Activated T-cell treated with anti-CD3 and anti-CD28 coated beads, Interleukin-2, amount 50 U/mL, for 72 hours (primary cell): Measurements from ENCODE around the gene EXOSC3. TPM values are rescaled to one million over a fixed set of nuclear protein-coding genes. Genes with fewer than 3 reads are reported as not detected.
"Not testable (repeated sequence)": the region's sequence is repeated elsewhere in the genome, so short reads cannot be mapped to it uniquely, and the experiment has no call there.

Source experiments
- ATAC-seq, 2 donors: fragments of 150-1000 bp; cut with Tn5 transposase; replicated peaks in 1 of 2; 2 replicates each; pipeline ENCODE4 v1.10.0; 2021; ENCODE audit warnings: moderate library complexity in 2 of 2, mild to moderate bottlenecking in 1 of 2
- DNase-seq, 2 donors: peaks; one replicate each; pipeline ENCODE4 v3.0.0; 2021 to 2022; ENCODE audit warnings: mixed read lengths in 1 of 2
- H3K27ac Mint-ChIP-seq: one replicate; pipeline ENCODE4 v1.8.0; 2022; ENCODE audit warnings: mild to moderate bottlenecking, moderate library complexity, mixed read lengths
- H3K27me3 Mint-ChIP-seq: one replicate; pipeline ENCODE4 v1.8.0; 2022; ENCODE audit warnings: low read depth, mixed read lengths
- H3K36me3 Mint-ChIP-seq, 2 donors: one replicate each; pipeline ENCODE4 v1.8.0; 2022; ENCODE audit warnings: mixed read lengths in 2 of 2, mild to moderate bottlenecking in 1 of 2; ENCODE audit not compliant: insufficient read depth in 2 of 2
- H3K4me1 Mint-ChIP-seq: one replicate; pipeline ENCODE4 v1.8.0; 2022; ENCODE audit warnings: low read depth, mixed read lengths
- H3K4me3 Mint-ChIP-seq, 2 donors: one replicate each; pipeline ENCODE4 v1.8.0; 2022; ENCODE audit warnings: mild to moderate bottlenecking in 2 of 2, mixed read lengths in 2 of 2, moderate library complexity in 2 of 2
- H3K9me3 Mint-ChIP-seq, 2 donors: one replicate each; pipeline ENCODE4 v1.8.0; 2022; ENCODE audit warnings: mixed read lengths in 2 of 2
- total RNA-seq, 2 donors: library from RNA; stranded (reverse); gene quantifications; one replicate each; pipeline ENCODE4 v1.2.3, GENCODE V29; 2022

The EXOSC3 gene
- total RNA-seq, 2 donors from 2014 or later: 60.2 to 72.0 TPM

DNA sequence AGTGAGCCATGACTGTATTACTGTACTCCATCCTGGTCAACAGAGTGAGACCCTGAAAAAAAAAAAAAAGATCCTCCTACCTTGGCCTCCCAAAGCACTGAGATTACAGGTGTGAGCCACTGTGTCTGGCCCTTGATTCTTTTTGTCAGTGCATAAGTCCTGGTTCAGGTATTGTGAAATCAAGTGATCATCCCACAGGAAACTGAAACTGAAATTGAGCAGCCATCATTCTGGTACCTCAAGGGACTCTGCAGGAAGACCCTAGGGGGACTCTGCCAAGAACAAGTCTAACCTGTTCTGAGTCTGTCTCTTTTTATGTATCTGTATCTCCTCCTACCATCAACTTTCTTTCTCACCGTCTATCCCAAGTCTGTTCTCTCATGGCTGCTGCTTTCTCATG lies 13.8 kb upstream of the EXOSC3 start:
- no peak for DNase-seq
- H3K4me3 Mint-ChIP-seq: peak overlapping the region in 1 of 2 donors; percentile 95

DNA sequence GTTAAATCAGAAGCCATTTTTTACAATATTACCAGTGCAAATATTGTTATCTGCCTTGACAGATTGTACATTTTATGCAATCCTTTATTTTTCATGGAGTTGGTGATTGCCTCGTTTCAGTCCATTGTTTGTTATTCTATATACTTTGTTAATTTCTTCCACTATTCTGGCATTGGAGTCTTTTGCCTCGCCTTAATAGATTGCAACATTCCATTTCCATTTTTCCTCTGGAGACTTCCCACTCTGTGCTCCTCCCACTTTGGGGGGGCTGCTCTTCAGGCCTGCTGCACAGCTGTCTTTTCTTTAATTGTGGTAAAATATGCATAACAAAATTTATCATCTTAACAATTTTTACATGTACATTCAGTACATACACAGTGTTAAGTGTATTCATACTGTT lies 11.4 kb upstream of the EXOSC3 start:
- Mint-ChIP-seq H3K36me3 (no peaks in the 10 kb centered on the region), H3K4me3 (no peak overlapping the region), H3K27ac (no peak overlapping the region), H3K4me1 (peaks cover 16% of the 10 kb centered on the region), H3K9me3 (no peaks in the 10 kb centered on the region), H3K27me3 (no peaks in the 10 kb centered on the region)
- ATAC-seq (no peak), DNase-seq (no peak)

More for the DNA sequence above, 13.8 kb upstream of the EXOSC3 start:
- Mint-ChIP-seq H3K4me1 (peaks cover 36% of the 10 kb centered on the region), H3K36me3 (no peaks in the 10 kb centered on the region), H3K9me3 (no peaks in the 10 kb centered on the region), H3K27ac (no peak overlapping the region), H3K27me3 (no peaks in the 10 kb centered on the region)
- no peak for ATAC-seq

DNA sequence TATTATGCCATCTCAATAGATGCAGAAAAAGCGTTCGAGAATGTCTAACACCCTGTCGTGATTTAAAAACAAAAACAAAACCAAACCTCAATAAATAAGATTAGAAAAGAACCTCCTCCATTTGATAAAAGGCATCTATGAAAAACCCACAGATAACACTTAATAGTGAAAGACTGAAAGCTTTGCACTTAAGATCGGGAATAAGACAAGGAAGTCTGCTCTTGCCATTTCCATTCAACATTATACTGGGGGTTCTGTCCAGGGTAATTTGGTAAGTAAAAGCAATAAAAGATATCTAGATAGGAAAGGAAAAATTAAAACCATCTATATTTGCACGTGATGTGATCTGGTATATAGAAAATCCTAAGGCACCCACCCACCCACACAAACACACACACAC lies 7.3 kb upstream of the EXOSC3 start:
- Mint-ChIP-seq H3K27ac (no peak overlapping the region), H3K9me3 (no peaks in the 10 kb centered on the region), H3K27me3 (no peaks in the 10 kb centered on the region), H3K4me3 (no peak overlapping the region), H3K4me1 (no peaks in the 10 kb centered on the region), H3K36me3 (no peaks in the 10 kb centered on the region)
- DNase-seq: no peak
- no peak for ATAC-seq

DNA sequence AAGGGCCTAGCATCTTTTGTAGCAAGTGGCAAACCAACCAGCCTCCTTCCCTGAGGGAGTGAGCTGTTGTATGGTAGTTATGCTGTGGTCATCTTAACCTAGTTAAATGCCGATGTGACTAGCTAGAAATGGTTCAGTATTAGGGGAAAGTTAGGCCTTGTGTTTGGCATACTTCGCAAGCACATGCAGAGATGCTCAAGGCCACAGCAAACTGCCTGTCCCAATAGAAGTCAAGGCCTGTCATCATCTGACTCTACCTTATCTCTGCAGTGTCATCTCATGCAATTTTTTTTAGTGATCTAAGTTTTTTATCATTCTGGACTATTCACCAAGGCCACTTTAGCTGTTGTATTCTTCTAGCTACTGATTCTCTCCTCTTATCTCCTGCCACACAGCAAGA lies 5.2 kb upstream of the EXOSC3 start:
- no peak overlapping the region for H3K4me3 Mint-ChIP-seq
- DNase-seq (no peak), ATAC-seq (no peak)
- peaks cover 11% of the 10 kb centered on the region for H3K4me1 Mint-ChIP-seq
- H3K36me3 Mint-ChIP-seq: peaks cover 0 to under 1% of the 10 kb centered on the region in 2 donors
- H3K27me3 Mint-ChIP-seq: no peaks in the 10 kb centered on the region
- no peaks in the 10 kb centered on the region for H3K9me3 Mint-ChIP-seq
- no peak overlapping the region for H3K27ac Mint-ChIP-seq

DNA sequence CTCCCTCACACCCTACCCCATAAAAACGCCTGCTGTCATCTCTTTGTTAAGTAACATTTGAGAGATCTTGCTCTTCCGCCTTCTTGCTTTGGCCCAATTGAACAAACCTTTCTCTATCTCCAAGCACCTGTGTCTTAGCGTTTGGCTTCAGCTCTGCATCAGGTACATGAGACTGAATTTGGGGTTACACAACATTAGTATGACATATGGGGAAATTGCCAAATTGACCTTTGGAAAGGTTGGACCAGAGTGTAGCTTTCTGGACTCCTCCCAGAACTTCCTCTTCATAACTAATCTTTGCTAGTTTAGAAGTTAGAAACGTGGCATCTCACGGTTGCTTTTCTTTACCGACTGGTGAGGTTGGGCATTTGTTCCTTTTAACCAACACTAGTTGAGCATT lies 3.5 kb upstream of the EXOSC3 start:
- H3K4me1 Mint-ChIP-seq: peaks cover 12% of the 10 kb centered on the region
- ATAC-seq: no peak

DNA sequence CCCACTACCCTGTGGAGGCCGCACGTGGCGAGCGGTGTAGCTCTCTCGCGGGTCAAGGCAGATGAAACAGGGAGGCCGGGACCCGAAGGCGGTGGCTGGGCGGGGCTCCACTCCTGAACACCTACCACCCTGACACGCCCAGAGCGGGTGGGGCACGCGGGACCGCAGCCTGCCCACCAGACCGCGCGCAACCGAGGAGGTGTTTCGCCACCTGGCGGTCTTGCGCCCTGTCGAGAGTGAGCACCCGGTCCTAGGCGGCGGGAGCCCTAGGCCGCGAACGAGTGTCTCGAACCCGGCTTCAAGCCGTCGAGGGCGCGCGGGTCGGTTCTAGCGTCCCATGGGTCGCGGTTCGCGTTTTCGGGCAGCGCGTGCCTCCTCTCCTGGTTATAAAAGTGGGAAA lies 2.2 kb upstream of the EXOSC3 start:
- Mint-ChIP-seq H3K36me3 (peaks cover 6 to 19% of the 10 kb centered on the region in 2 donors), H3K4me1 (peaks cover 25% of the 10 kb centered on the region), H3K4me3 (peak overlapping the region in 1 of 2 donors; percentile 6), H3K27me3 (no peaks in the 10 kb centered on the region), H3K9me3 (no peaks in the 10 kb centered on the region), H3K27ac (no peak overlapping the region)
- peak in 1 of 2 donors; percentile 12 for DNase-seq
- ATAC-seq: no peak

More for the DNA sequence above, 3.5 kb upstream of the EXOSC3 start:
- Mint-ChIP-seq H3K27me3 (no peaks in the 10 kb centered on the region), H3K27ac (no peak overlapping the region), H3K9me3 (no peaks in the 10 kb centered on the region), H3K36me3 (peaks cover 0 to 7% of the 10 kb centered on the region in 2 donors), H3K4me3 (no peak overlapping the region)
- no peak for DNase-seq

DNA sequence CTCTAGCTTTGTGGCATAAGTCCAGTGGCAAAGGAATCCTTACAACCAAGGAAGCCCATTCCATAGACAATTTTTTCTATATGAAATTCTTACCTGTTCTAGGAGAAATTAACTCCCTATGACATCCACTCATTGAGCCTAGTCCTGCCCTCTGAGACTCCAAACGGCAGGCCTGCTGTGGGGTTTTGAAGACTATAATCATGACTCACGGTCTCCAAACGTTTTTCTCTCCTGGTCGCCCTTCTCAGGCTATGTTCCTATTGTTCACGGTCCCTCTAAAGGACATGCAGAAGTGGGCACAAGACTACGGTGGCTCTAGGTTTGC lies 611 bp downstream of the EXOSC3 start:
- Mint-ChIP-seq H3K9me3 (no peaks in the 10 kb centered on the region), H3K4me3 (peak overlapping the region; percentile 99 to 100), H3K27ac (peak overlapping the region; percentile 100), H3K36me3 (peaks cover 6 to 35% of the 10 kb centered on the region in 2 donors), H3K4me1 (peaks cover 42% of the 10 kb centered on the region), H3K27me3 (no peaks in the 10 kb centered on the region)
- no peak for DNase-seq
- peak; percentile 9 to 10 for ATAC-seq

DNA sequence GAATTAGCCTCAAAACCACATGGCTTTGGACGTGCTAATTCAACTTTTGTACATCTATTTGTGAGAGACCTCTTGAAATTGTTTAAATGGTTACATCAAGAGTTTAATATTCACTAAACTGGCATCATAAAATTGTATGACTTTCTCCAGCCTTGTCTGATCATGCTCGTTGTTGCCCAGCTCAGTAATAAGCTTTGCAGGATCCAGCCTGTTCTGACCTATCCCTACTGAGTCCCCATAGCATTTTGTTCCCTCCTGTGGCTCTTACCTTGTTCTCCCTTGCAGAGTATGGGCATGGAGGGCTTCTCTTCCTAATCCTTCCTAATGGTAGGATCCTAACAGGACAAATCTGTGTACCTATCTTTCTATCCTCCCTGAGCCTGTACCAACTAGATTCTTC lies 6.3 kb downstream of the EXOSC3 start:
- H3K36me3 Mint-ChIP-seq: peaks cover 10 to 38% of the 10 kb centered on the region in 2 donors
- ATAC-seq (no peak), DNase-seq (no peak)
- no peak overlapping the region for H3K4me3 Mint-ChIP-seq
- H3K4me1 Mint-ChIP-seq: peaks cover 30% of the 10 kb centered on the region
- H3K27ac Mint-ChIP-seq: no peak overlapping the region
- no peaks in the 10 kb centered on the region for H3K9me3 Mint-ChIP-seq
- no peaks in the 10 kb centered on the region for H3K27me3 Mint-ChIP-seq

DNA sequence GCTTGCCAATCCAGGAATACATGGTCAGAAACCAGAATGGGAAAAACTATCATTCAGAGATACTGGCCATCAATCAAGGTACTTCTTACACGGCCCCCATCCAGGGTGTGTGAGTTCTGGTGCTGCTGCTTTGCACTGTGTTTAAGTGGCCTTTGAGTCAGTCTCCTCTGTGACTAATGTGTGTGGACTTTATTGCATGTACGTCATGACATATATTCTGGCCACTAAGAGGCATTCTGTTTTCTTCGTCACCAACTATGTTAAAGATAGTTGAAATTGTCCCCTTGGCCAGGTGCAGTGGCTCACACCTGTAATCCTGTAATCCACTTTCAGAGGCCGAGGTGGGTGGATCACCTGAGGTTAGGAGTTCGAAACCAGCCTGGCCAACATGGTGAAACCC lies 8.5 kb downstream of the EXOSC3 start:
- Mint-ChIP-seq H3K27me3 (no peaks in the 10 kb centered on the region), H3K36me3 (peaks cover 4 to 22% of the 10 kb centered on the region in 2 donors), H3K4me3 (no peak overlapping the region), H3K4me1 (peaks cover 10% of the 10 kb centered on the region), H3K27ac (no peak overlapping the region), H3K9me3 (no peaks in the 10 kb centered on the region)
- no peak for DNase-seq
- ATAC-seq: no peak

DNA sequence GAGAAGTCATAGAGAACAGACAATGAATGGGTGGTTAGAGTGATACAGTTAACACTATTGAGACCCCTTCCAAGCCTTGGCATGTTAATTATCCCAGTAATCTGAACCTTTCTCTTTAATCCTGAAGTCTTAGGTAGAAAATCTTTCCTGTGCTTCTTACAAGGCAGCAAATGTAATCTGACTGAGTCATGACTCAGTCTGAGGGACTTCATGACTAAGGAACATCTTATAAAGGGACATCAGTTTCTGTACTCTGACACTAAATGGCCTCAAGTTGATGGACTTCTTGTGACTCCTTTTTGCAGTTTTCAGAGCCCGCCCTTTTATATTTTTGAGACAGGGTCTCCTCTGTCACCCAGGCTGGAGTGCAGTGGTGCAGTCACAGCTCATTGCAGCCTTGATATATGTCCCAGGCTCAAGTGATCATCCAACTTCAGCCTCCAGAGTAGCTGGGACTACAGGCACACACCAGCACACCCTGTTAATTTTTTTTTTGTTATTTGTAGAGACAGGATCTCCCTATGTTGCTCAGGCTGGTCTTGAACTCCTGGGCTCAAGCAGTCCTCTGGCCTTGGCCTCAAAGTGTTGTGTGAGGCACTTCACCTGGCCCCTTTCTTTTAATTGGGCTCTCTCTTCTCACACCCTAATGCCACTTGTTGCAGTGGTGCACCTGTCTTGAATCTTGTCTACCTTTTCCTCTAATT lies 9.5 kb downstream of the EXOSC3 start:
- no peak overlapping the region for H3K27ac Mint-ChIP-seq
- ATAC-seq: no peak
- no peaks in the 10 kb centered on the region for H3K27me3 Mint-ChIP-seq
- no peak for DNase-seq
- peaks cover 2% of the 10 kb centered on the region for H3K4me1 Mint-ChIP-seq
- H3K4me3 Mint-ChIP-seq: no peak overlapping the region
- H3K9me3 Mint-ChIP-seq: no peaks in the 10 kb centered on the region
- H3K36me3 Mint-ChIP-seq: peaks cover 4 to 13% of the 10 kb centered on the region in 2 donors

DNA sequence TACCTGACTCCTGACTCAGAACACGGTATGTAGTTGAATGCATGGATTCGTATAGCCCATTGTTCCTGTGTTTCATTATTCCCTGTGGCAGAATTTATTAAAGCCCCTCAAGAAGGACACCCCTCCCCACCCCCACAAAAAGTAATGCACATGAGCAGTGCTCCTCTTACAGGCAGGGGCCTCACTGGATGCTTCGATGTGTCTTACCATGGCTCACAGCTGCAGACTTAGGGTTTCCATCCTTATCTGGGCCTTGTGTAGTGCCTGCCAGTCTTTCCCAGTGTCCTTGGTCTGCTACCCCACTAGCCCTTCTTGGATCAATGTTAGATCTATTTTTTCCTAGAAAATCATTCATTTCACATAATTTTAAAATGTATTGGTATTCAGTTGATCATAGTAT lies 14.9 kb downstream of the EXOSC3 start:
- ATAC-seq: no peak
- no peaks in the 10 kb centered on the region for H3K4me1 Mint-ChIP-seq
- peaks cover 5 to 14% of the 10 kb centered on the region in 2 donors for H3K36me3 Mint-ChIP-seq
- no peak for DNase-seq
- H3K27ac Mint-ChIP-seq: no peak overlapping the region
- H3K27me3 Mint-ChIP-seq: no peaks in the 10 kb centered on the region
- H3K9me3 Mint-ChIP-seq: peaks cover 0 to 3% of the 10 kb centered on the region in 2 donors
- H3K4me3 Mint-ChIP-seq: no peak overlapping the region

DNA sequence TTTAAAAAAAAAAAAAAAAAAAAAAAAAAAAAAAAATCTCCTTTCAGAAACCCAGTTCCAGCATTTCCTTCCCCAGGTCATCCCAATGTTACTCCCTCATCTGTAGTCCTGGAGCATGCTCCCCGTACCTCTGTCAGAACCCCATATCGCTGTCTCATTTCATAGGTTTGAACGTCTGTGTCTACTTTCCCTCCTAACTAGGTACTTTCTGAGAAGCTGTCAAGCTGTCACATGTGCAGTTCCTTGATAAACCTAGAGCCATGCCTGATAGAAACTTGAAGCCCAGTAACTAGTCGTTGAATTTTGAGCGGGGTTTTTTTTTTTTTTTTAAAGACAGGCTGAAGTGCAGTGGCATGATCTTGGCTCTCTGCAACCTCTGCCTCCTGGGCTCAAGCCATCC lies 15.6 kb downstream of the EXOSC3 start:
- H3K4me3 Mint-ChIP-seq: no peak overlapping the region
- no peak overlapping the region for H3K27ac Mint-ChIP-seq
- H3K36me3 Mint-ChIP-seq: peaks cover 5 to 17% of the 10 kb centered on the region in 2 donors
- ATAC-seq (no peak), DNase-seq (no peak)
- H3K27me3 Mint-ChIP-seq: no peaks in the 10 kb centered on the region
- H3K4me1 Mint-ChIP-seq: no peaks in the 10 kb centered on the region
- peaks cover 0 to 3% of the 10 kb centered on the region in 2 donors for H3K9me3 Mint-ChIP-seq

DNA sequence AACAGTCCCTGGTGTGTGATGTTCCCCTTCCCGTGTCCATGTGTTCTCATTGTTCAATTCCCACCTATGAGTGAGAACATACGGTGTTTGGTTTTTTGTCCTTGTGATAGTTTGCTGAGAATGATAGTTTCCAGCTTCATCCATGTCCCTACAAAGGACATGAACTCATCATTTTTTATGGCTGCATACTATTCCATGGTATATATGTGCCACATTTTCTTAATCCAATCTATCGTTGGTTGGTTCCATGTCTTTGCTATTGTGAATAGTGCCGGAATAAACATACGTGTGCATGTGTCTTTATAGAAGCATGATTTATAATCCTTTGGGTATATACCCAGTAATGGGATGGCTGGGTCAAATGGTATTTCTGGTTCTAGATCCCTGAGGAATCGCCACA lies 19.6 kb downstream of the EXOSC3 start:
- not testable (repeated sequence) for H3K4me3 Mint-ChIP-seq, ATAC-seq, H3K9me3 Mint-ChIP-seq, H3K27me3 Mint-ChIP-seq, DNase-seq, H3K27ac Mint-ChIP-seq, H3K4me1 Mint-ChIP-seq
- peaks cover 7 to 15% of the 10 kb centered on the region in 2 donors for H3K36me3 Mint-ChIP-seq

DNA sequence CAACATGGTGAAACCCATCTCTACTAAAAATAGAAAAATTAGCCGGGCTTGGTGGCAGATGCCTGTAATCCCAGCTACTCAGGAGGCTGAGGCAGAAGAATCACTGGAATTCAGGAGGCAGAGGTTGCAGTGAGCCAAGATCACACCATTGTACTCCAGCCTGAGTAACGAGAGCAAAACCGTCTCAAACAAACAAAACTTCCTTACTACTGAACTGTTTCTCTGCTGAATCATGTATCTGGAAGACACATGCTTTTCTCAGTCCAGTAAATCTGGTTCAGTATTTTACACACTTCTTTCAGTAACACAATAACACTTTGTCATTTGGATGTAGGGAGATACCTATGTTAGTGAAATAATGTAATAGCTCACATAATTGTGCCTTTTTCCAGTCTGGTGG lies 23.4 kb downstream of the EXOSC3 start:
- no peaks in the 10 kb centered on the region for H3K27me3 Mint-ChIP-seq
- ATAC-seq (no peak), DNase-seq (no peak)
- peaks cover 7% of the 10 kb centered on the region for H3K4me1 Mint-ChIP-seq
- H3K4me3 Mint-ChIP-seq: no peak overlapping the region
- peaks cover 0 to 3% of the 10 kb centered on the region in 2 donors for H3K9me3 Mint-ChIP-seq
- peak overlapping the region; percentile 80 for H3K27ac Mint-ChIP-seq
- H3K36me3 Mint-ChIP-seq: peaks cover 7 to 8% of the 10 kb centered on the region in 2 donors
